Brain microvascular endothelial cell (primary cell): ENCODE measurements around the gene C13orf42.
A peak's percentile ranks its signal among the peaks of the same experiment; 100 is the strongest.

ENCODE experiments used
- DNase-seq: peaks from one replicate; pipeline ENCODE4 v3.0.0-alpha.2; 2020
- H3K27ac ChIP-seq: fragments of 250-450 bp; sonication (Bioruptor Pico); 2 replicates; pipeline ENCODE4 v1.5.1; 2020; ENCODE audit warnings: mild to moderate bottlenecking, moderate library complexity
- H3K27me3 ChIP-seq: fragments of 250-450 bp; sonication (Bioruptor Pico); replicated peaks from 2 replicates; pipeline ENCODE4 v1.5.1; 2020; ENCODE audit warnings: mild to moderate bottlenecking
- H3K36me3 ChIP-seq: fragments of 250-450 bp; sonication (Bioruptor Pico); replicated peaks from 2 replicates; pipeline ENCODE4 v1.5.1; 2020; ENCODE audit warnings: mild to moderate bottlenecking
- H3K4me3 ChIP-seq: 2 replicates; pipeline ENCODE4 v1.5.1; 2011; ENCODE audit warnings: low read depth, mild to moderate bottlenecking, control low read depth, low read length, moderate library complexity
- CTCF ChIP-seq: IDR thresholded peaks from 2 replicates; pipeline ENCODE4 v1.5.1; 2011; ENCODE audit warnings: low read depth, mild to moderate bottlenecking, moderate library complexity, low read length, control low read depth, inconsistent platforms; ENCODE audit errors: missing control alignments
- in situ Hi-C: cut with HindIII; loops from 2 replicates; pipeline ENCODE4 v1.10.0; 2017; ENCODE audit warnings: low sequenced_read_pairs, low pct_ligation_motif_present

The C13orf42 gene

DNA sequence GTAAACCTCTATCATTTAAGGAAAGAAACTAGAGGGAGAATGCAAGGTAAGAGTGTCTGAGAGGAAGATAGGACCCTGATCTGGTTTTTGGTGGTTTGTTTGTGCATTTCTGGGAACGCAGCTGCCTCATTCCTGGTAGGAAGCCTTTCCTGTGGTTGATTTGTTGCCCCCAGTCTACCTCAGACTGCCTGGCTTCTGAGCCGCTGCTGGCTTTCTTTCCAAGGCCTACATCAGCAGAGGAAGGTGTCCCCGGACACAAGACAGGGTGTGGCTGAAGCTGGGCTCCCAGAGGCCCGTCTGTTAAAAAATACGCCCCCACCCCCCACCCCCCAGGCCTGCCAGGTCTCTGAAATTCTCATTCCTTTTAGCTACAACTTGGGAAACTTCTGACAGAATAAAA, 42.6 kb downstream of the C13orf42 start:
- DNase-seq, result no peak
- in situ Hi-C loops, result no loop called here
- H3K27ac ChIP-seq, result no peak overlapping the region
- no peak overlapping the region for H3K4me3 ChIP-seq
- no peaks in the 10 kb centered on the region for H3K27me3 ChIP-seq
- TF ChIP-seq CTCF, result no peak
- no peaks in the 10 kb centered on the region for H3K36me3 ChIP-seq

DNA sequence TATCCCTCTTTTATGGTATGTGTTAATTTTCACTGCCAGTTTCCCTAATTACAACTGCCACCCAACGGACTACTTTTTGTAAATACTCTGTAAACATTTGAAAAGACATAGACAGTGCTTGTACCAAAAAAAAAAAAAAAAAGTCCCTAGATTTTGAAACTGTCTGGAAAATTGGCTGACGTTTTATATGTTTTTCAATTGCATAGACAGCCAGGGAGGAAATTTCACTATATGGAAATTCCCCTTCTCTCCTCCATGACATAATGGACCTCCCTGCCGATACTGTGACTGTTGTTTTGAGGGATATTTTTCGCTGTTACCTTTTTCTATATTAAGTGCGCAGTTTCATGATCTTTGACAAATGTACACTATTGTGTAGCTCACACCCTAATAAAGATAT, 43.4 kb downstream of the C13orf42 start:
- no peak for DNase-seq
- H3K4me3 ChIP-seq, result no peak overlapping the region
- H3K27ac ChIP-seq, result no peak overlapping the region
- in situ Hi-C loops, result no loop called here
- no peaks in the 10 kb centered on the region for H3K27me3 ChIP-seq
- TF ChIP-seq CTCF, result no peak
- H3K36me3 ChIP-seq, result no peaks in the 10 kb centered on the region

DNA sequence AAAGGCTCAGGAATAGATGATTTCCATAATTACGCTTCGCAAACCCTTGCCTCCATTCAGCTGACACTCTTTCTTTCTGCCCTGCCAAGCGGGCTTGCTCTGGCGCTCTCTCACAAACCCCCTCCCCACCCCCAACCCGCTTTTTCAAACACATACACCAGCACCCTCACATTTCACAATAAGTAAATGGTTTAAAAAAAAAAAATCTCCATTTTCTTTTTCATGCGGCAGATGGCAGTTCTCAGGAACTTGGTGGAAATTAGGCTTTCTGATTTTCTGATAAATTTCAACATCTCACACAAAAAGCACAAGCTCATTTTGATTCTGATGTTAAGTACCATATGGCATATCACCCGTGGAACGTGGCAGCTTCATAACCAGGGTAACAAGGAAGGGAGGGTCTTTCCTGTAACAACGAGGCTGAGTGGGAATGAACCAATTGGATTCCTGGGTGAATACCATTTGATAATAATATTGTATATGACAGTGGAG, 43.8 kb downstream of the C13orf42 start:
- Histone ChIP-seq H3K27me3 (no peaks in the 10 kb centered on the region), H3K4me3 (no peak overlapping the region), H3K36me3 (no peaks in the 10 kb centered on the region), H3K27ac (no peak overlapping the region)
- TF ChIP-seq CTCF, result no peak
- no peak for DNase-seq
- in situ Hi-C loops, result no loop called here

GRCh38 chr13:51066091-51066831, 44.8 kb downstream of the C13orf42 start:
- TF ChIP-seq CTCF, result no peak
- Histone ChIP-seq H3K27ac (no peak overlapping the region), H3K27me3 (no peaks in the 10 kb centered on the region), H3K36me3 (no peaks in the 10 kb centered on the region), H3K4me3 (no peak overlapping the region)
- in situ Hi-C loops, result no loop called here
- DNase-seq, result peak; percentile 46

- no peak overlapping the region for H3K27ac ChIP-seq
These were observed 45.5 kb downstream of the C13orf42 start for GRCh38 chr13:51065372-51066090.

More at GRCh38 chr13:51065372-51066090, 45.5 kb downstream of the C13orf42 start:
- Histone ChIP-seq H3K27me3 (no peaks in the 10 kb centered on the region), H3K4me3 (no peak overlapping the region), H3K36me3 (no peaks in the 10 kb centered on the region)
- no peak for DNase-seq
- in situ Hi-C loops, result no loop called here
- TF ChIP-seq CTCF, result no peak
